Epithelial cell of esophagus (primary cell): Measurements from ENCODE around the gene NUBPL.
"Not testable (repeated sequence)": the region's sequence is repeated elsewhere in the genome, so short reads cannot be mapped to it uniquely, and the experiment has no call there.

Experiments
- DNase-seq: peaks from one replicate; pipeline ENCODE4 v3.0.0; 2010; ENCODE audit warnings: low read depth
- H3K4me3 ChIP-seq: 2 replicates; pipeline ENCODE4 v1.5.1; 2011; ENCODE audit warnings: mild to moderate bottlenecking, low read length, control low read depth
- TF ChIP-seq, protein P1 (sequence below): IDR thresholded peaks from 2 replicates; pipeline ENCODE4 v1.5.1; 2011; ENCODE audit warnings: low read depth, mild to moderate bottlenecking, low read length, control low read depth, inconsistent platforms; ENCODE audit not compliant: insufficient read depth; ENCODE audit errors: missing control alignments

NUBPL gene

DNA sequence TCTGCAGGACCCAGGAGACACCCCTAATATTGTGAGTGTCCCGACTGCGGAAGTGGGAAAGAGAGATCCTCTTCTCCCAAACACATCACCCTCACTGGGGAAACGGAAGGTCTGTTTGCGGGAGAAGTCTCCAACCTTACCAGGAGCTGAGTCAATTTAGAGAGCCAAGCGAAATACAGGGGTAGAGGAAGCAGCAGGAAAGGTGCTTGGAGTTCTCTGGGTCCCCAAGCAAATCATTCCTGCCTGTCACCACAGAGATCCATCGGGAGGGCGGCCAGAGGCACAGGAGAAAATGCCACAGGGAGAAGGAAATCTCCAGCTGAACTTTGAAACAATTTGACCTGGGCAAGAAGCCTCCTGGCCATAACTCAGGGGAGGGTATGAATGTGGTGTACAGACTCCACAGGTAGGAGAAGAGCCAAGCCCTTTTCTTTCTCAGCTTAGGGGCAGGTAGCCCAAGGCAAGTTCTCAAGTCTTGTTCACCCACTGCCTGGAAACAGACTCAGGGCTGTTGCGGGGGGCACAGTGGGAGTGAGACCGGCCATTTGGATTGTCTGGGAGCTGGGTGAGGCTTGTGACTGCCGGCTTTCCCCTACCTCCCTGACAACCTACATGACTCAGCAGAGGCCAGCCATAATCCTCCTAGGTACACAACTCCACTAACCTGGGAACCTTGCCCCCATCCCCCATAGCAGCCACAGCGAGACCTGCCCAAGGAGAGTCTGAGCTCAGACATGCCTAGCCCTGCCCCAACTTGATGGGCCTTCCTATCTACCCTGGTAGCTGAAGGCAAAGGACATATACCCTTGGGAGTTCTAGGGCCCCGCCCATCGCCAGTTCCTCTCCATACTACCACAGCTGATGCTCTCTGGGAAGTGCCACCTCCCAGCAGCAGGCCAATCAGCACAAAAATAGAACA is 304.0 kb downstream of the NUBPL start:
- DNase-seq = peak; percentile 99
- H3K4me3 ChIP-seq = no peak overlapping the region
- TF ChIP-seq, protein P1, sequence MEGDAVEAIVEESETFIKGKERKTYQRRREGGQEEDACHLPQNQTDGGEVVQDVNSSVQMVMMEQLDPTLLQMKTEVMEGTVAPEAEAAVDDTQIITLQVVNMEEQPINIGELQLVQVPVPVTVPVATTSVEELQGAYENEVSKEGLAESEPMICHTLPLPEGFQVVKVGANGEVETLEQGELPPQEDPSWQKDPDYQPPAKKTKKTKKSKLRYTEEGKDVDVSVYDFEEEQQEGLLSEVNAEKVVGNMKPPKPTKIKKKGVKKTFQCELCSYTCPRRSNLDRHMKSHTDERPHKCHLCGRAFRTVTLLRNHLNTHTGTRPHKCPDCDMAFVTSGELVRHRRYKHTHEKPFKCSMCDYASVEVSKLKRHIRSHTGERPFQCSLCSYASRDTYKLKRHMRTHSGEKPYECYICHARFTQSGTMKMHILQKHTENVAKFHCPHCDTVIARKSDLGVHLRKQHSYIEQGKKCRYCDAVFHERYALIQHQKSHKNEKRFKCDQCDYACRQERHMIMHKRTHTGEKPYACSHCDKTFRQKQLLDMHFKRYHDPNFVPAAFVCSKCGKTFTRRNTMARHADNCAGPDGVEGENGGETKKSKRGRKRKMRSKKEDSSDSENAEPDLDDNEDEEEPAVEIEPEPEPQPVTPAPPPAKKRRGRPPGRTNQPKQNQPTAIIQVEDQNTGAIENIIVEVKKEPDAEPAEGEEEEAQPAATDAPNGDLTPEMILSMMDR = no peak

- H3K4me3 ChIP-seq = no peak overlapping the region
- DNase-seq = no peak
- TF ChIP-seq, protein P1 = no peak
Observed at GRCh38 chr14:31867570-31867969, 306.4 kb downstream of the NUBPL start.

DNA sequence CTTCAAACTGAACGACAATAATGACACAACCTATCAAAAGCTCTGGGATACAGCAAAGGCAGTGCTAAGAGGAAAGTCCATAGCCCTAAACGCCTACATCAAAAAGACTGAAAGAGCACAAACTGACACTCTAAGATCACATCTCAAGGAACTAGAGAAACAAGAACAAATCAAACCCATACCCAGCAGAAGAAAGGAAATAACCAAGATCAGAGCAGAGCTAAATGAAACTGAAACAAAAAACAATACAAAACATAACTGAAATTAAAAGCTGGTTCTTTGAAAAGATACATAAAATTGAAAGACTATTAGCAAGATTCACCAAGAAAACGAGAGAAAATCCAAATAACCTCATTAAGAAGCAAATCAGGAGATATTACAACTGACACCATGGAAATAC is 306.9 kb downstream of the NUBPL start:
- DNase-seq, H3K4me3 ChIP-seq: not testable (repeated sequence)

- DNase-seq = no peak
- TF ChIP-seq, protein P1 = no peak
- H3K4me3 ChIP-seq = no peak overlapping the region
Observed at GRCh38 chr14:31876741-31877140, 315.5 kb downstream of the NUBPL start.

- no peak for DNase-seq
- TF ChIP-seq, protein P1 = no peak
- no peak overlapping the region for H3K4me3 ChIP-seq
Observed at GRCh38 chr14:31877255-31877798, 316.1 kb downstream of the NUBPL start.

DNA sequence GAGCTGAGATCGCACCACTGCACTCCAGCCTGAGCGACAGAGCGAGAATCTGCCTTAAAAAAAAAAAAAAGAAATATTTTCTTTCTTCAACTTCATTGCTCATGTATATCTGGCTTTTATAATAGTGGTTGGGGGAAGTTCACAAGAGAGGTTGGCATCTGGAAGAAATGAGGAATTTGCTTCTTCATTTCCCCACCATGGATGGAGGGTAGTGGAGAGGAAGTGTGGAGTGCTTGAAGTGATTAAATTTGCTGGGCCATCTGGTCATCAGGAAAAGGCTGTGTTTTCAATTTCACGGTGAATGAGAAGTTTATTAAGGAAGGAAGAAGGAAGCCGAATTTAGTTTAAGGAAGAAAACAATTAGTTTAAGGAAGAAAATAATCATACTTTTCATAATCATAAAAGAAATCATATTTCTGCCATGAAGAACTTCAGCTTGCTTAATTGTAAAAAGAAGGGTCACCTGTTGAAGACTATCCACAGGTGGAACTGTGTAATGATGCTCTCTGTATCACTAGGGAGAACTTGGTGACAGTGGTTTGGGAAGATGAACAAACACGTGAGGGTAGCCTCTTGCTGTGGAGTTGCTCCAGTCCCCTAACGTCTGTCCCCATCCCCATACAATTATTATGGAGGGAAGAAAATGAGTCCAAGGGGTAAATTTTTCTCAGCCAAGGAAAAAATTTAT is 318.6 kb downstream of the NUBPL start:
- TF ChIP-seq, protein P1 = no peak
- no peak overlapping the region for H3K4me3 ChIP-seq
- DNase-seq = no peak

GRCh38 chr14:31880935-31881334 is 319.7 kb downstream of the NUBPL start:
- peak; percentile 56 for DNase-seq
- TF ChIP-seq, protein P1 = no peak
- H3K4me3 ChIP-seq = no peak overlapping the region
